ENCODE results near the gene TXNDC5. TPM values are rescaled to one million over a fixed set of nuclear protein-coding genes. Genes with fewer than 3 reads are reported as not detected.

Gene TXNDC5
- total and polyA plus RNA-seq, 8 donors = 40.0 to 115 (median 96.6) TPM

- H3K36me3 ChIP-seq = no peaks in the 10 kb centered on the region
- no peak overlapping the region for H3K4me3 ChIP-seq
- DNase-seq (no peak), FAIRE-seq (no peak), ATAC-seq (no peak)
- TF ChIP-seq CTCF (IDR thresholded peaks at IDR 0.05) = no peak
- H3K4me1 ChIP-seq = no peaks in the 10 kb centered on the region
- no peaks in the 10 kb centered on the region for H3K27me3 ChIP-seq
- no peaks in the 10 kb centered on the region for H3K9me3 ChIP-seq
- H3K27ac ChIP-seq = no peak overlapping the region
- intact Hi-C loops (cut with DNase I) = no loop called here
These were observed 58.8 kb downstream of the TXNDC5 start for GRCh38 chr6:7851780-7852179.

GRCh38 chr6:7848229-7848628 lies 62.4 kb downstream of the TXNDC5 start:
- WGBS, 2 donors = 76 to 83% methylated on average over 4 of the region's 4 CpGs
- no peak for FAIRE-seq
- intact Hi-C loops (cut with DNase I) = no loop called here

GRCh38 chr6:7846966-7847818 lies 63.4 kb downstream of the TXNDC5 start:
- DNase-seq (no peak), FAIRE-seq (no peak), ATAC-seq (peak; percentile 17 to 67 (median 58))
- Histone ChIP-seq H3K27me3 (no peaks in the 10 kb centered on the region), H3K4me3 (no peak overlapping the region), H3K36me3 (no peaks in the 10 kb centered on the region), H3K4me1 (no peaks in the 10 kb centered on the region), H3K27ac (no peak overlapping the region), H3K9me3 (no peaks in the 10 kb centered on the region)
- WGBS, 2 donors = 53 to 60% methylated on average over 7 of the region's 7 CpGs
- intact Hi-C loops (cut with DNase I) = no loop called here
- no peak for TF ChIP-seq CTCF (IDR thresholded peaks at IDR 0.05)

More at GRCh38 chr6:7848229-7848628, 62.4 kb downstream of the TXNDC5 start:
- no peak for TF ChIP-seq CTCF (IDR thresholded peaks at IDR 0.05)
- DNase-seq (no peak), ATAC-seq (no peak)
- H3K4me1 ChIP-seq = no peaks in the 10 kb centered on the region
- H3K4me3 ChIP-seq = no peak overlapping the region
- no peaks in the 10 kb centered on the region for H3K27me3 ChIP-seq
- H3K36me3 ChIP-seq = no peaks in the 10 kb centered on the region
- no peak overlapping the region for H3K27ac ChIP-seq
- no peaks in the 10 kb centered on the region for H3K9me3 ChIP-seq

- Histone ChIP-seq H3K27me3 (no peaks in the 10 kb centered on the region), H3K4me1 (no peaks in the 10 kb centered on the region), H3K36me3 (no peaks in the 10 kb centered on the region), H3K27ac (no peak overlapping the region), H3K9me3 (no peaks in the 10 kb centered on the region), H3K4me3 (no peak overlapping the region)
- intact Hi-C loops (cut with DNase I) = no loop called here
- ATAC-seq (no peak), FAIRE-seq (no peak), DNase-seq (no peak)
- 58 to 66% methylated on average over 3 of the region's 3 CpGs for WGBS, 2 donors
- TF ChIP-seq CTCF (IDR thresholded peaks at IDR 0.05) = no peak
These were observed 68.7 kb downstream of the TXNDC5 start for GRCh38 chr6:7841781-7842468.

All from pancreas (tissue), 10 donors.